Bronchus fibroblast of lung (primary cell): ENCODE results near the gene TMPRSS4. TPM values are rescaled to one million over a fixed set of nuclear protein-coding genes. Genes with fewer than 3 reads are reported as not detected.

Experiments used
- total RNA-seq: library from RNA; depleted of rRNA; stranded (reverse); fragments of >200 nt; gene quantifications from 2 replicates; pipeline ENCODE4 v1.2.3, GENCODE V29; 2015

TMPRSS4 gene, protein sequence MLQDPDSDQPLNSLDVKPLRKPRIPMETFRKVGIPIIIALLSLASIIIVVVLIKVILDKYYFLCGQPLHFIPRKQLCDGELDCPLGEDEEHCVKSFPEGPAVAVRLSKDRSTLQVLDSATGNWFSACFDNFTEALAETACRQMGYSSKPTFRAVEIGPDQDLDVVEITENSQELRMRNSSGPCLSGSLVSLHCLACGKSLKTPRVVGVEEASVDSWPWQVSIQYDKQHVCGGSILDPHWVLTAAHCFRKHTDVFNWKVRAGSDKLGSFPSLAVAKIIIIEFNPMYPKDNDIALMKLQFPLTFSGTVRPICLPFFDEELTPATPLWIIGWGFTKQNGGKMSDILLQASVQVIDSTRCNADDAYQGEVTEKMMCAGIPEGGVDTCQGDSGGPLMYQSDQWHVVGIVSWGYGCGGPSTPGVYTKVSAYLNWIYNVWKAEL
- not detected in 2 replicates for total RNA-seq

DNA sequence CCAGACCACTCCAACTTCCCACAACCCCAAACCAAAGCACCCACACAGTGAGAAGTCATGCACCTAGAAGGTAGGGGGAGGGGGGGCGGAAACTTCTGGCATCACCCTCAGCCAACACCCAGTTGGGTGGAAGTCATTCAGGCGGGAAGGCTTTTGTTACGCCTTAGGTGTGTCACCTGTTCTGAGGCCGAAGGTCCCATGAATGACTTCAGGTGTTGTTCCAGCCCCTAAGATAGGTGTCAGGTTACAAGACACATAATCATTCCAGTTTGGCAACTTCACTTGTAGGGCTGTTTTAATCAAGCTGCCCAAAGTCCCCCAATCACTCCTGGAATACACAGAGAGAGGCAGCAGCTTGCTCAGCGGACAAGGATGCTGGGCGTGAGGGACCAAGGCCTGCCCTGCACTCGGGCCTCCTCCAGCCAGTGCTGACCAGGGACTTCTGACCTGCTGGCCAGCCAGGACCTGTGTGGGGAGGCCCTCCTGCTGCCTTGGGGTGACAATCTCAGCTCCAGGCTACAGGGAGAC, at the start of gene TMPRSS4:
Gene TMPRSS4 (plus strand): TSS at position 325 of the 528 bp plus-strand sequence. CDS start 225 bp downstream, outside the sequence.

DNA sequence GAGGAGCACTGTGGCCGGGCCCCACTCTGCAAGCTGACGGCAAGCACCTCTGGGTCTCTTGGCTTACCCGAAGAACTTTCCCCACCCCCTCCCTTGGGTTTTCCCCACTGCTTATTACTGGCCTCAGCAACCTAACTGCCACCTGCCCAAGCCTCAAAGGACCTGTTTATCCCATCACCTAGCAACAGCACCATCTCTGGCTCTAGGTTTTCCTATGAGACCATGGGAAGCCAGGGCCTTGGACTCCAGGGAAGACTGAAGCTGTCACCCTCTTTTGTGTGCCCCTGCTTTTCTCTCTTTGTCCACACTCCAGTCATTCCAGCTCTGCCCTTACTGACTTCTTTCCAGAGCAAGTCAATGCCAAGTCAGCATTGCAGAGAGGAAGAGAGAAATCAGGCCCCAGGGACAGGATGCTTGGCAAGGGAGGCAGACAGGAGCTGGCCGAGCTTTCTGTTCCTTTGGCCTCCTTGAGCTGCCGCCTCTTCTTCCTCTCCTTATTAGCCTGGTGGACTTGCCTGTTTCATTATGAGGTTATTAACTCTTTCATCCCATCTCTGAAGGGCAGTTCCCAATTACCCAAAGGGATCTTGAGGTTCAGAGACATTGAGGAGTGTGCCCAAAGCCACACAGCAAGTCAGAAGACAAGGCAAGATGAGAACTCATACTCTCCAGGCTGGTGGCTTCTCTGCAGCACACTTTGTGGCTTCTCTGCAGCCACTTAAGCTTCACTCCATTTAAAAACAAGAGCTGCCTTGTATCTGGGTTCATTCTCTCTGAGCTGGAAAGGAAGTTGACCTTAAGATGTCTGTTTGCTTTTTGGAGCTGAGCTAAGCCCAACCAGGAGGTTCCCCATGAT, 10.3 kb downstream of the TMPRSS4 start, which contains the start of gene SMIM35:
Gene SMIM35 (minus strand): TSS at position 51 of the 856 bp plus-strand sequence. CDS start 206 bp downstream, outside the sequence.

DNA sequence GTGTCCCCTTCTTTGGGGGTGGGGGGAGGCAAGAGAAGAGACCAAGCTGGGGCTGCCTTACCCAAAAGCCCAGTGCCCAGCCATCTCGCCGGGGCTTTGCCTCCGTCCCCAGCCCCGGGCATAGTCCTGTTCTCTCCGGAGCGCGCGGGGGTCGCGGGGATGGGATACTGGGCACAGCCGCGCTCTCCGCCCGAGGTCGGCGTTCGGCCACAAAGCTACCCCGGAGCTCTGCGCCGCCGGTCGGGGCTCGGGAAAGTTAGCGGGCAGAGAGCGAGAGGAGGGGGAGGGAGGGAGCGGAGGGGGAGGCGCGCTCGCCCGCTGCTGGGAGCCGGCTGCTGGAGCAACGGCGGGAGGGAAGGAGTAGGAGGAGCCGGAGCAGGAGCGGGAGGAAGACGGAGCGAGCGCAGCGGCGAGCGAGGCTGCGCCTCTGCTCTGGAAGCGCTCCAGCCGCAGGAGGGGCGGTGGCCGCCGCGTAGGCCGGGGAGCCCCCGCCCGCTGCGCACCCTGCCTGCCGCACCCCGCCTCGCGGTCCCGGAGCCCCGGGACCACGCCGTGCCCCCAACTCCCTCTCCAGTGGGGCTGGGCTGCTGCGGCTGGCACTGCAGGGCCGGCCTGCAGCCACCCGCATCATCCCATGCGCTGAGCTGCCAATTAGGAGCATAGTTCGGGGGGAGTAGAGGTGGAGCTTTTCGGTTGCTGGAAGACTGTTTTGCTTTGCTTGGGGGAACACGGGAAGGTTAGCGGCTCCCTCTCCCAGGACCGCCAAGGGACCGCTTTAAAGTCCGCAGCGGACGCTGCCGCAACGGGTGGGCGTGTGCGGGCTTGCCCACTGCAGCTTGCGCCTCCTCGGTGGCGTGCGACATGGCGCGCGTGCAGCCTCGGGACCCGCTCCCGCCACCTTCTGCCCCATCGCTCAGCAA, 75.9 kb downstream of the TMPRSS4 start, which contains the start of gene SCN4B:
Gene SCN4B (minus strand): TSS at position 272 of the 920 bp plus-strand sequence. CDS start 150 bp downstream, at position 122.

Other genes starting within 250 kb of the TMPRSS4 start
- gene FXYD6, start 200.4 kb upstream of the TMPRSS4 start, total RNA-seq, result 22.5 and 27.8 TPM in 2 replicates
- gene TMPRSS13, start 147.7 kb upstream of the TMPRSS4 start, total RNA-seq, result not detected in 2 replicates
- gene IL10RA, start 90.7 kb upstream of the TMPRSS4 start, total RNA-seq, result not detected in 2 replicates
- gene SMIM35, start 9.9 kb downstream of the TMPRSS4 start, total RNA-seq, result not detected in 2 replicates
- 0.30 and 0.34 TPM in 2 replicates for gene SCN4B, start 75.7 kb downstream of the TMPRSS4 start, total RNA-seq
- gene SCN2B, start 99.6 kb downstream of the TMPRSS4 start, total RNA-seq, result 0.15 and 0.17 TPM in 2 replicates
- not detected in 2 replicates for gene JAML, start 147.9 kb downstream of the TMPRSS4 start, total RNA-seq
- 0.30 and 0.34 TPM in 2 replicates for gene MPZL3, start 175.3 kb downstream of the TMPRSS4 start, total RNA-seq
- not detected in 2 replicates for gene MPZL2, start 187.2 kb downstream of the TMPRSS4 start, total RNA-seq
- not detected in 2 replicates for gene CD3E, start 227.7 kb downstream of the TMPRSS4 start, total RNA-seq